Suprapubic skin (tissue), 3 donors: Measurements from ENCODE around the gene TMEM267.

Experiments
- CTCF ChIP-seq, 2 donors: fragments of 200-600 bp in 1 of 2; fragments of 450-650 bp in 1 of 2; sonication (generic) in 1 of 2; IDR thresholded peaks; one replicate each; pipeline ENCODE4 v1.5.1; 2016 to 2019; ENCODE audit warnings: antibody characterized with exemption in 2 of 2, mild to moderate bottlenecking in 1 of 2, moderate library complexity in 1 of 2
- EP300 ChIP-seq: sonication (generic); formaldehyde crosslinking; IDR thresholded peaks from one replicate; pipeline ENCODE4 v1.6.1; 2017; ENCODE audit warnings: antibody characterized with exemption
- POLR2A ChIP-seq, 2 donors: fragments of 450-650 bp; IDR thresholded peaks; one replicate each; pipeline ENCODE4 v1.6.1; 2017; ENCODE audit warnings: antibody characterized with exemption in 2 of 2, mild to moderate bottlenecking in 2 of 2, moderate library complexity in 2 of 2

DNA sequence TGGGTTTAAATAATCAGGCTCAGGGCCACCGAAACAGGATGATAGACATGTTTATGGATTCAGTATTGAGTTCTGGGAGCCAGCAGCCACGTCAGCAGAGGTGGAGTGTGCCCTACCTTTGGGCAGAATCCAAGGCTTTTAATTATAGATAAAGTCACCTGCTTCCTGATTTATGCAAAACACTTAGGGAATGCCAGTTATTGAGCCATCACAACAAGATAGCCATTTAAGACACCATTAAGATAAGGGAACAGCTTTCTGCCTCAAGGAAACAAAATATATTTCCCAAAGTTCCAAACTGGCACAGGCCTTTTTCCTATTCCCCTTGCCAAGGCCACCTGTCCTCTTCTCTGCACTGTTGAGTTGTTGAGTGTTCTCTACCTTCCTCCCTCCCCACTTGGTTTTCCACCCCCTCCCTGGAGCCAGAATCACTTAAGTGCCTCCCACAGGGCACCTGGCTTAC is 73.8 kb downstream of the TMEM267 start:
- TF ChIP-seq CTCF (IDR thresholded peaks at IDR 0.05) (no peak), POLR2A (IDR thresholded peaks at IDR 0.05) (no peak), EP300 (no peak)
